K562 (cell line): Measurements from ENCODE around the gene RNPEPL1. TPM values are rescaled to one million over a fixed set of nuclear protein-coding genes. Genes with fewer than 3 reads are reported as not detected.

Experiments used
- BACH1 ChIP-seq: fragments of 200-800 bp; sonication (Bioruptor generic); IDR thresholded peaks from 2 replicates; pipeline ENCODE4 v1.6.1; 2016; ENCODE audit warnings: missing genetic modification characterization, missing compliant biosample characterization
- BDP1 ChIP-seq: IDR thresholded peaks from 3 replicates; pipeline ENCODE4 v1.6.1; 2011; ENCODE audit not compliant: insufficient read length, insufficient read depth
- CUX1 ChIP-seq: fragments of 200-800 bp; sonication (Bioruptor generic); IDR thresholded peaks from 2 replicates; pipeline ENCODE4 v1.6.1; 2016; ENCODE audit warnings: missing genetic modification characterization, missing compliant biosample characterization
- ETV6 ChIP-seq, 3 experiments: fragments of 150-350 bp in 1 of 3; sonication (generic) in 1 of 3; formaldehyde crosslinking in 1 of 3; IDR thresholded peaks; 2 replicates each; pipeline versions ENCODE4 v1.6.1 to v1.8.0; 2014 to 2022; ENCODE audit warnings: borderline replicate concordance in 2 of 3, low read depth in 2 of 3, antibody characterized with exemption in 1 of 3, low read length in 1 of 3, mild to moderate bottlenecking in 1 of 3, missing genetic modification reagents in 1 of 3
- MAFK ChIP-seq: IDR thresholded peaks from 2 replicates; pipeline ENCODE4 v1.6.1; 2011; ENCODE audit warnings: low read length, improper control_type of control experiment
- MYBL2 ChIP-seq, 2 experiments: fragments of 450-650 bp in 1 of 2; sonication (generic) in 1 of 2; formaldehyde crosslinking in 1 of 2; IDR thresholded peaks; 2 replicates each; pipeline versions ENCODE4 v1.6.1 to v1.8.1; 2017 to 2022; ENCODE audit warnings: borderline replicate concordance in 1 of 2, inconsistent platforms in 1 of 2, low read depth in 1 of 2, mild to moderate bottlenecking in 1 of 2, missing genetic modification reagents in 1 of 2, moderate library complexity in 1 of 2
- RCOR1 ChIP-seq, 2 experiments: IDR thresholded peaks; 2 replicates each; pipeline ENCODE4 v1.6.1; 2012; ENCODE audit warnings: low read depth in 2 of 2, low read length in 2 of 2, borderline replicate concordance in 1 of 2, improper control_type of control experiment in 1 of 2
- SREBF2 ChIP-seq: sonication (generic); formaldehyde crosslinking; IDR thresholded peaks from 2 replicates; pipeline ENCODE4 v1.4.0; 2020; ENCODE audit warnings: mild to moderate bottlenecking, missing genetic modification reagents
- THAP7 ChIP-seq: fragments of 250-450 bp; sonication (Bioruptor Pico); IDR thresholded peaks from 2 replicates; pipeline ENCODE4 v1.5.0; 2021
- THRA ChIP-seq: fragments of 450-650 bp; IDR thresholded peaks from 2 replicates; pipeline ENCODE4 v1.6.1; 2017; ENCODE audit warnings: mild to moderate bottlenecking, moderate library complexity
- XRCC3 ChIP-seq: fragments of 450-650 bp; IDR thresholded peaks from 2 replicates; pipeline ENCODE4 v1.6.1; 2017; ENCODE audit warnings: mild to moderate bottlenecking, moderate library complexity
- ZNF184 ChIP-seq: sonication (generic); formaldehyde crosslinking; IDR thresholded peaks from 2 replicates; pipeline ENCODE4 v1.5.0; 2020; ENCODE audit warnings: missing genetic modification reagents
- polyA plus RNA-seq, 8 experiments: library from polyadenylated mRNA; depleted of rRNA in 4 of 8; stranded (reverse) in 5 of 8; unstranded in 3 of 8; fragments of >200 nt; fragmentation: Nextera tagmentation in 2 of 8; fragmentation: Illumina TruSeq in 1 of 8; extraction: Ambion mirVana in 2 of 8; extraction: Trizol in 1 of 8; gene quantifications; 2 replicates each; pipeline versions ENCODE4 v1.2.1 to v1.2.3, GENCODE V29; 2011 to 2014; ENCODE audit warnings: inconsistent platforms in 1 of 8, missing spikeins in 1 of 8
- total RNA-seq, 7 experiments: library from RNA; depleted of rRNA in 6 of 7; stranded (reverse); fragments of >200 nt in 6 of 7; fragmentation: Illumina TruSeq in 2 of 7; extraction: Trizol in 2 of 7; gene quantifications; 2 replicates each; pipeline versions ENCODE4 v1.2.1 to v1.2.3, GENCODE V29; 2011 to 2021; ENCODE audit warnings: low replicate concordance in 1 of 7
- TF ChIP-seq, protein P1 (sequence below): fragments of 450-650 bp; formaldehyde crosslinking; conservative IDR thresholded peaks from 2 replicates; pipeline ENCODE4 v1.4.0; 2022; ENCODE audit warnings: mild to moderate bottlenecking, missing genetic modification characterization

Gene RNPEPL1
- total and polyA plus RNA-seq, 9 of the 15 experiments (the other 6 are each of a cell fraction or from before 2014, with no cell fraction given) = 0.07 to 38.7 (median 5.6) TPM

- TF ChIP-seq XRCC3 = 0 out of 2 replicates have a peak, but pooled peaks have one; percentile 46
- TF ChIP-seq BACH1 (tag) = no peak
- TF ChIP-seq, protein P1, sequence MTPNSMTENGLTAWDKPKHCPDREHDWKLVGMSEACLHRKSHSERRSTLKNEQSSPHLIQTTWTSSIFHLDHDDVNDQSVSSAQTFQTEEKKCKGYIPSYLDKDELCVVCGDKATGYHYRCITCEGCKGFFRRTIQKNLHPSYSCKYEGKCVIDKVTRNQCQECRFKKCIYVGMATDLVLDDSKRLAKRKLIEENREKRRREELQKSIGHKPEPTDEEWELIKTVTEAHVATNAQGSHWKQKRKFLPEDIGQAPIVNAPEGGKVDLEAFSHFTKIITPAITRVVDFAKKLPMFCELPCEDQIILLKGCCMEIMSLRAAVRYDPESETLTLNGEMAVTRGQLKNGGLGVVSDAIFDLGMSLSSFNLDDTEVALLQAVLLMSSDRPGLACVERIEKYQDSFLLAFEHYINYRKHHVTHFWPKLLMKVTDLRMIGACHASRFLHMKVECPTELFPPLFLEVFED (CRISPR knock-in tag) = no peak
- no peak for TF ChIP-seq BDP1
- TF ChIP-seq THRA = no peak
- no peak for TF ChIP-seq MAFK
- TF ChIP-seq ZNF184 (CRISPR knock-in tag) = no peak
- no peak for TF ChIP-seq ETV6 (IDR thresholded peaks at IDR 0.05; ENCODE audit: borderline replicate concordance in 1 of 2, low read depth in 2 of 2, low read length in 1 of 2)
- no peak for TF ChIP-seq ETV6 (CRISPR knock-in tag; IDR thresholded peaks at IDR 0.05; ENCODE audit: borderline replicate concordance)
- TF ChIP-seq CUX1 (CRISPR knock-in tag) = no peak
- no peak for TF ChIP-seq MYBL2 (IDR thresholded peaks at IDR 0.05; ENCODE audit: low read depth)
- no peak for TF ChIP-seq MYBL2 (CRISPR knock-in tag; IDR thresholded peaks at IDR 0.05; ENCODE audit: borderline replicate concordance)
- no peak for TF ChIP-seq SREBF2
- TF ChIP-seq RCOR1 (IDR thresholded peaks at IDR 0.05; ENCODE audit: borderline replicate concordance in 1 of 2, low read depth in 2 of 2, low read length in 2 of 2) = no peak
- no peak for TF ChIP-seq THAP7 (CRISPR knock-in tag)
These were observed 43.1 kb upstream of the RNPEPL1 start (continued) for GRCh38 chr2:240524963-240525718.
